ENCODE results near the gene MZB1. TPM values are rescaled to one million over a fixed set of nuclear protein-coding genes. Genes with fewer than 3 reads are reported as not detected.
A peak's percentile ranks its signal among the peaks of the same experiment; 100 is the strongest.
"Not testable (repeated sequence)": the region's sequence is repeated elsewhere in the genome, so short reads cannot be mapped to it uniquely, and the experiment has no call there.

MZB1 gene
- total RNA-seq, 1 donor from 2014 or later: not detected

DNA sequence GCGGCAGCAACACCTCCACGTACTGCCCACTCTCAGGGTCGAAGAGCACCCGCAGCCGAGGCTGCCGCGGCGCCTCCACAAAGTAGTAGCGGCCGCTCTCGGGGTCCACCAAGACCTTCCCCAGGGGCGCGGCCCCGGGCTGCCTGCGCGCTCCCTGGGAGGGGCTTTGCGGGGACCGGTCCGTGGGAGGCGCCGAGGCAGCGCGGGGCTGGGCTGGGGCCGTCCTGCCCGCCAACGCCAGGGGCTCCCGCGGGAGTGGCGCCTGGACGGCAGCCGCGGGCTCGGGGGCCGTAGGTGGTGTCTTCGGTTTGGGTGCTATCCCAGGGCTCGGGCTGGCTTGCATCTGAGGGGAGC lies 2.6 kb upstream of the MZB1 start:
- TF ChIP-seq, protein P1, sequence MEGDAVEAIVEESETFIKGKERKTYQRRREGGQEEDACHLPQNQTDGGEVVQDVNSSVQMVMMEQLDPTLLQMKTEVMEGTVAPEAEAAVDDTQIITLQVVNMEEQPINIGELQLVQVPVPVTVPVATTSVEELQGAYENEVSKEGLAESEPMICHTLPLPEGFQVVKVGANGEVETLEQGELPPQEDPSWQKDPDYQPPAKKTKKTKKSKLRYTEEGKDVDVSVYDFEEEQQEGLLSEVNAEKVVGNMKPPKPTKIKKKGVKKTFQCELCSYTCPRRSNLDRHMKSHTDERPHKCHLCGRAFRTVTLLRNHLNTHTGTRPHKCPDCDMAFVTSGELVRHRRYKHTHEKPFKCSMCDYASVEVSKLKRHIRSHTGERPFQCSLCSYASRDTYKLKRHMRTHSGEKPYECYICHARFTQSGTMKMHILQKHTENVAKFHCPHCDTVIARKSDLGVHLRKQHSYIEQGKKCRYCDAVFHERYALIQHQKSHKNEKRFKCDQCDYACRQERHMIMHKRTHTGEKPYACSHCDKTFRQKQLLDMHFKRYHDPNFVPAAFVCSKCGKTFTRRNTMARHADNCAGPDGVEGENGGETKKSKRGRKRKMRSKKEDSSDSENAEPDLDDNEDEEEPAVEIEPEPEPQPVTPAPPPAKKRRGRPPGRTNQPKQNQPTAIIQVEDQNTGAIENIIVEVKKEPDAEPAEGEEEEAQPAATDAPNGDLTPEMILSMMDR (conservative IDR thresholded peaks at IDR 0.05; ENCODE audit: low read depth, low read length): no peak
- no peak for DNase-seq (ENCODE audit: low read depth)
- peak overlapping the region; percentile 53 for H3K4me3 ChIP-seq (ENCODE audit: low read depth, low read length)

- TF ChIP-seq, protein P1 (conservative IDR thresholded peaks at IDR 0.05; ENCODE audit: low read depth, low read length): no peak
- DNase-seq (ENCODE audit: low read depth): no peak
- H3K4me3 ChIP-seq (ENCODE audit: low read depth, low read length): no peak overlapping the region
Measured at GRCh38 chr5:139391570-139392323, 2.0 kb upstream of the MZB1 start.

- no peak for DNase-seq (ENCODE audit: low read depth)
- no peak overlapping the region for H3K4me3 ChIP-seq (ENCODE audit: low read depth, low read length)
- TF ChIP-seq, protein P1 (conservative IDR thresholded peaks at IDR 0.05; ENCODE audit: low read depth, low read length): no peak
Measured at GRCh38 chr5:139390639-139391569, 1.2 kb upstream of the MZB1 start.

GRCh38 chr5:139388198-139388821 lies 1.4 kb downstream of the MZB1 start:
- no peak for DNase-seq (ENCODE audit: low read depth)

DNA sequence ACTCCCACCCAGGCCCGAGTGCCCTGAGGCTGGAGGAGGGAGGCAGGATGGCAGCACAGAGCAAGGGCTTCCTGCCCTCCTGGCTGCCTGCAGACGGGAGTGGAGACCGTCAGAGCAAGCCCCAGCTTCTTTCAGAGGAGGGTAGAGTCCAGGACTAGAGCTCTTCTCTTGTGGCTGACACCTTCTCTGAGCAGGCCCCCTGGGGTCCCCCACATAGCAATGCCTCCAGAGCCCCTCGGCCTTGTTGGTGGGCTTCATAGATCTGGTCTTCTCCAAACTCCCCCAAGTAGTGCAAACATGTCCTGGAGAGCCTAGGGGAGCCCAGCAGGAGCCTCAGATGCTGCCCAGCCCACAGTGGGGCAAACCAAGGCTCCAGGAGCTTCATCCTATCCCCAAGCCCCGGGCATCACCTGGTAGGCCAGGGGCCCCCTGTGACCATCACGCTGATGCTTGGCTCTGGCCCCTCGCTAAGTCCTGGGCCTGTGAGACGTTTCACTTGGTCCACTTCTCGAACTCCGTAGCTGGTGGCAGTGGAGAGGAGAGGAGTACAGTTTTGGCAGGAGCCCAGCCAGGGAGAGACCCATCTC lies 2.0 kb downstream of the MZB1 start:
- TF ChIP-seq, protein P1 (conservative IDR thresholded peaks at IDR 0.05; ENCODE audit: low read depth, low read length): no peak
- DNase-seq (ENCODE audit: low read depth): no peak
- no peak overlapping the region for H3K4me3 ChIP-seq (ENCODE audit: low read depth, low read length)

More at GRCh38 chr5:139388198-139388821, 1.4 kb downstream of the MZB1 start:
- H3K4me3 ChIP-seq (ENCODE audit: low read depth, low read length): peak overlapping the region; percentile 55
- TF ChIP-seq, protein P1 (conservative IDR thresholded peaks at IDR 0.05; ENCODE audit: low read depth, low read length): no peak

- H3K4me3 ChIP-seq (ENCODE audit: low read depth, low read length): not testable (repeated sequence)
Measured at GRCh38 chr5:139386956-139387355, 2.8 kb downstream of the MZB1 start.

GRCh38 chr5:139386050-139386438 lies 3.7 kb downstream of the MZB1 start:
- H3K4me3 ChIP-seq (ENCODE audit: low read depth, low read length): no peak overlapping the region
- TF ChIP-seq, protein P1 (conservative IDR thresholded peaks at IDR 0.05; ENCODE audit: low read depth, low read length): no peak
- DNase-seq (ENCODE audit: low read depth): no peak

More at GRCh38 chr5:139386956-139387355, 2.8 kb downstream of the MZB1 start:
- DNase-seq (ENCODE audit: low read depth): not testable (repeated sequence)

Data from epithelial cell of proximal tubule (primary cell).